Parathyroid adenoma (tissue), 2 donors: ENCODE results near the gene HACL1.

Source experiments
- H2AFZ ChIP-seq: fragments of 300-600 bp; sonication (generic); one replicate; pipeline ENCODE4 v1.7.0; 2017; ENCODE audit warnings: antibody characterized with exemption, mild to moderate bottlenecking
- H3K27ac ChIP-seq: fragments of 300-600 bp; sonication (generic); one replicate; pipeline ENCODE4 v1.7.0; 2017
- H3K27me3 ChIP-seq: fragments of 300-600 bp; sonication (generic); one replicate; pipeline ENCODE4 v1.7.0; 2017; ENCODE audit warnings: low read length; ENCODE audit not compliant: control insufficient read depth, insufficient read depth
- H3K36me3 ChIP-seq: fragments of 300-600 bp; sonication (generic); one replicate; pipeline ENCODE4 v1.7.0; 2017; ENCODE audit warnings: low read length; ENCODE audit not compliant: control insufficient read depth, insufficient read depth
- H3K4me1 ChIP-seq: fragments of 300-600 bp; sonication (generic); one replicate; pipeline ENCODE4 v1.7.0; 2017; ENCODE audit warnings: control low read depth
- H3K4me2 ChIP-seq: fragments of 300-600 bp; sonication (generic); one replicate; pipeline ENCODE4 v1.7.0; 2017; ENCODE audit warnings: low read length
- H3K4me3 ChIP-seq: fragments of 300-600 bp; sonication (generic); one replicate; pipeline ENCODE4 v1.7.0; 2017; ENCODE audit warnings: low read depth, low read length
- H3K79me2 ChIP-seq: fragments of 300-600 bp; sonication (generic); one replicate; pipeline ENCODE4 v1.7.0; 2017; ENCODE audit warnings: control low read depth
- H3K9ac ChIP-seq: fragments of 300-600 bp; sonication (generic); one replicate; pipeline ENCODE4 v1.7.0; 2017; ENCODE audit warnings: mild to moderate bottlenecking
- H3K9me3 ChIP-seq: fragments of 300-600 bp; sonication (generic); one replicate; pipeline ENCODE4 v1.7.0; 2017; ENCODE audit warnings: low read length; ENCODE audit not compliant: control insufficient read depth
- CTCF ChIP-seq: fragments of 300-600 bp; sonication (generic); IDR thresholded peaks from one replicate; pipeline ENCODE4 v1.7.0; 2017; ENCODE audit warnings: antibody characterized with exemption, mild to moderate bottlenecking
- donor health status: primary hyperparathyroidism.

The HACL1 gene

DNA sequence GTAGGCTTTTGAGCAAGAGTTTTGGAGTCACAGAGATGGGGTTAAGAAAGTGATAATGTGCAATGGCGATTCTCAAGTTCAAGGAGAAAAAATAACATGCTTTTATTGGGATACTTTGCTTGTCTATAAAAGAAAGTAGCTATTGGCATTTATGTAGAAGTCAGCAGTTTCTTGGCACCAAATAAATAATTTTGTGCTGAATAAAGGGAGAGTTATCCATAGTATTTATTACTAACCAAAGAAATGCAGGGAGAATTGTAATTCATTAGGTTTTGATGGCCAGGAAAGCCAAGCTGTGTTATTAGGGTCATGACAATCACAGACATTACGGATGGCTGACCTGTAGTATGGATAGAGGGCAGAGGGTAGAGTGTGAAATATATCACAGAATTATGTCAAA is 33.3 kb upstream of the HACL1 start:
- Histone ChIP-seq H3K27me3 (no peaks in the 10 kb centered on the region), H3K27ac (peak overlapping the region; percentile 72), H3K79me2 (no peaks in the 10 kb centered on the region), H2AFZ (peak overlapping the region; percentile 47), H3K4me2 (no peak overlapping the region), H3K9ac (no peak overlapping the region), H3K9me3 (no peaks in the 10 kb centered on the region), H3K4me3 (no peak overlapping the region), H3K36me3 (no peaks in the 10 kb centered on the region), H3K4me1 (peaks cover 47% of the 10 kb centered on the region)
- TF ChIP-seq CTCF: no peak

GRCh38 chr3:15633766-15634598 is 32.6 kb upstream of the HACL1 start:
- Histone ChIP-seq H3K4me3 (no peak overlapping the region), H3K4me2 (peak overlapping the region; percentile 45), H3K79me2 (peaks cover 2% of the 10 kb centered on the region), H3K27me3 (no peaks in the 10 kb centered on the region), H3K9ac (no peak overlapping the region), H2AFZ (peak overlapping the region; percentile 47), H3K36me3 (no peaks in the 10 kb centered on the region), H3K27ac (peak overlapping the region; percentile 72), H3K4me1 (peaks cover 47% of the 10 kb centered on the region), H3K9me3 (no peaks in the 10 kb centered on the region)
- no peak for TF ChIP-seq CTCF

- Histone ChIP-seq H3K4me2 (no peak overlapping the region), H3K27ac (peak overlapping the region; percentile 72), H3K79me2 (peaks cover 2% of the 10 kb centered on the region), H3K4me3 (no peak overlapping the region), H3K9ac (no peak overlapping the region), H3K27me3 (no peaks in the 10 kb centered on the region), H2AFZ (peak overlapping the region; percentile 47), H3K4me1 (peaks cover 47% of the 10 kb centered on the region), H3K36me3 (no peaks in the 10 kb centered on the region), H3K9me3 (no peaks in the 10 kb centered on the region)
- TF ChIP-seq CTCF: no peak
These were observed 31.8 kb upstream of the HACL1 start for GRCh38 chr3:15633159-15633558.

GRCh38 chr3:15632212-15632580 is 30.8 kb upstream of the HACL1 start:
- peaks cover 42% of the 10 kb centered on the region for H3K4me1 ChIP-seq
- no peak overlapping the region for H3K9ac ChIP-seq
- peaks cover 2% of the 10 kb centered on the region for H3K79me2 ChIP-seq
- peak overlapping the region; percentile 5 for H2AFZ ChIP-seq
- no peaks in the 10 kb centered on the region for H3K27me3 ChIP-seq
- no peaks in the 10 kb centered on the region for H3K36me3 ChIP-seq
- H3K9me3 ChIP-seq: no peaks in the 10 kb centered on the region
- H3K27ac ChIP-seq: peak overlapping the region; percentile 72
- TF ChIP-seq CTCF: no peak
- no peak overlapping the region for H3K4me3 ChIP-seq
- no peak overlapping the region for H3K4me2 ChIP-seq
